Stimulated activated CD4-positive, alpha-beta T cell treated with anti-CD3 and anti-CD28 coated beads, Interleukin-1b, Interleukin-23, amount 100 ng/mL, for 1 hour (primary cell): ENCODE data around the gene PROM1.

Source experiments
- DNase-seq, 2 donors: peaks; one replicate each; pipeline ENCODE4 v3.0.0-alpha.2; 2020; ENCODE audit warnings: low read depth in 2 of 2

The PROM1 gene

DNA sequence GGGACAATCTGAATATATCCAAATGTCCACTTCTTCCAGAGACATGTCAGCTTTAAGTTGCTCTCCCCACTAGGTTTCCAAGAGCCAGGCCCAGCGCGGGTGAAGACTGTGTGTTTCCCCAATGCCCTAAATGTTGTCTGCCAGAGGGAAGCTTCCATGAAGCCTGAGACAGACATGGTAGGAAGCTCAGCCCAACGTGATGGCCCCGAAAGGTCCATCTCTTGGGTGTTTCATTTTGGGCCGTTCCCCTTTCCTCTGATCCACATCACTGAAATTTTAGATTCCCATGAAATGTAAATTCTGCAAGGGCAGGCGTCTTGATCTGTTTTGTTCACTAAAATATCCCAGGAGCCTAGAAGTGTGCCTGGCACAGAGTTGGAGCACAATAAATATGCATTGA lies 25.4 kb upstream of the PROM1 start:
- no peak for DNase-seq

DNA sequence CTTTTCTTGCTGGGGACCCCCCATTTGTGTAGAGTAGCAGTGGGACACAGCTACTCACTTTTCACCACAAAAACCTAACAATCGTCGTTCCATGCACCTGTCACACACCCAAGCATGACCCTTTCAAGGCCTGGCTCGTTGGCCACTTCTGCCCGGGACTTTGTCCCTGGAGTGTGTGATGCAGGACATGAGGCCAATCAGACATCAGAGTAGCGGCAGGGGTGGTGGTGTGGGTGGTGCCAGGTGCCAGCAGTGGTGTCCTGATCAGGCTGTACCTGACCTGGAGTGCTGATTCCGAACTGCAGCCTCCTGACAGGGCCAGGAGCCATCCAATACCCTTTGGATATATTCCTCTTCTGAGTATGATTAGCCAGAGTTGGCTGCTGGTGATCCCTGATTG lies 23.1 kb upstream of the PROM1 start:
- no peak for DNase-seq

DNA sequence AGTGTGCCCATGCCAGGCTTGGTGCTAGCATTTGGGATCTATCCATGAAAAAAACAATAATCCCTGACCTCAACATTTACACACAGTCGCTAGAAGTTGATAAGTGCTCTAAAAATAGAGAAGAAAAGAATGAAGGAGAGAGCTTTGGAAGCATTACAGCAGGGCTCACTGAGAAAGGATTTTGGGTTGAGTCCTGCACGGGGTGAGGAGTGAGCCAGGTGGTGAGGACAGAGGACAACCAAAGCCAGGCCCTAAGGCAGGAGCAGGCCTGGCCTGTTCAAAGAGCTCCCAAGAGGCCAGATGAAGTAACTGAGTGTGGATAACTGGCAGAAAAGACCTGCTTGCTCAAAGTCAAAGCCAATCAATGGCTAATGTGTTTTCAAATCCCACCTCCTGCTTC lies 20.7 kb upstream of the PROM1 start:
- no peak for DNase-seq

DNA sequence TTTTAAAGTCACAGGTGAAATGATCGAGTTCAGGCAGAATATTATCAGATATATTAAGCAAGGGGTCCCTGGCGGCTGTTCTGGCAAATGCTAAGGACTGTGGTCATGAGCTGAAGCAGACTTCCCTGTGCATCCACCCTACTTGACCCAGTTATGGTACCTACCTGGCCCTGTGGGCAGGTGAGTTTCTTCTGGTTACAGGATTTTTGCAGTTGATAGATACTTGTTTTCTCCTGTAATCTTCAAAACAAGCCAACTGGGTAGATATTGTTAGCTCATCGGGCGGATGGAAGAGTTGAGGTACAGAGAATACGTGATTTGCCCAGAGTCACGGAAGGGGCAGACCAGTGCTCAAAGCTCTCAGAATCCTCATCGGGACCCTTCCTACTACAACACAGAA lies 18.5 kb upstream of the PROM1 start:
- DNase-seq = no peak

DNA sequence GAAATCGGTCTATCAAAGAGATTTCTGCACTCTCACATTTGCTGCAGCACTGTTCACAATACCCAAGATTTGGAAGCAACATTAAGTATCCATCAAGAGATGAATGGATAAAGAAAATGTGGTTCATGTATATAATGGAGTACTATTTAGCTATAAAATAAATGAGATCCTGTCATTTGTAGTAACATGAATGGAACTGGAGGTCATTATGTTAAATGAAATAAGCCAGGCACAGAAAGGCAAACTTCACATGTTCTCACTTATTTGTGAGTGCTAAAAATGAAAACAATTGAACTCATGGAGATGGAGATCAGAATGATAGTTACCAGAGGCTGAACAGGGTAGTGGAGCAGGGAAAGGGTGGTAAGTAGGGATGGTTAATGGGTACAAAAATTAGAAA lies 17.0 kb upstream of the PROM1 start:
- no peak for DNase-seq

DNA sequence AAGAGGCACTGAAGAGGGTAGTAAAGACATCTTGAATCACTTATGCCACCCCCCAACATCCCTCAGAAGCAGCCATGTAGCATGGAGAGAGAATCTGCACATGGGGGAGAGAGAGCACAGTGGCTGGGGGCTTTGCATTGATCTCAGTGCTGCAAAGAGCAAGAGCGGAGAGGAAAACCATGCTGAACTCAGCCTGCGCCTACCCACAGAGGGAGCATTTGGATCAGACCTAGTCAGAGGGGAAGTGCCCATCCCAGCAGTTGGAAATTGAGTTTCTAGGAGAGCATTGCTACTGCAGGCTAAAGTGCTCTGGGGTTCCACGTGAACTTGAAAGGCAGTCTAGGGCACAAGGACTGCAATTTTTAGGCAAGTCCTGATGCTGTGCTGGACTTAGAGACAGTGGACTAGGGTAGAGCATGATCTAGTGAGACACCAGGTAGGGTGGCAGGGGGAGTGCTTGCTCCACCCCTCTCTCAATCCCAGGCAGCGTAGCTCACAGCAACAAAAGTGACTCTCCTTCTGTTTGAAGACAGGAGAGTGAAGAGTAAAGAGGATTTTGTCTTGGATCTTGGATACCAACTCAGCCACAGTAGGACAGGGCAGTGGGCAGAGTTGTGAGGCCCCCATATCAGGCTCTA lies 9.0 kb upstream of the PROM1 start:
- DNase-seq = no peak

DNA sequence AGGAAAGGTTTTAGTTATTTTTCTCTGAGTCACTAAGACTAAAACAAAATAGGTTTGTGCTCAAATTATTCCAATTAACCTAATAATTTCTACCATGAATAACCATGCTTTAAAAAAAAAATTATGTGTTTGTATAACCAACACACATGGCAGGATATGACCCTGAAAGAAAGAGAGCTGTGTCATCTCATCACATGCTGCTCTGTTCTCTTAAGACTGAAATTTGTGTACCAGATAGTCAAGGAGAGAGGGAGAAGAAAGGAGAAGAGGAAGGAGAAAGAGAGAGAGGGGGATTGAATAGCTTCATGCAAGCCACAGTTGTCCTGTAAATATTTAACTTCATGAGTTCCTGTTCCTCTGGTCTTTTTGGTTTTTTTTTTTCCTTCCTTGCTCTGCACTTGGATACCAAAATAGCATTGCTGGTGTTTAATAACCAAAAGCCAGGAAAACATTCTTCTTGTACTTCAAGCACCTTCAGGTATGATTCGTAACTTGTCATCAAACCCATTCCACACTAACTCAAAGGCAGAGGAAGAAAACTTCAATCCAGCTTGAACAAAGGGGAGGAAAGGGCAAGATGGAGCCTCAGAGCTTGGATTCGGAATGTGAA lies 6.4 kb upstream of the PROM1 start:
- DNase-seq = no peak

DNA sequence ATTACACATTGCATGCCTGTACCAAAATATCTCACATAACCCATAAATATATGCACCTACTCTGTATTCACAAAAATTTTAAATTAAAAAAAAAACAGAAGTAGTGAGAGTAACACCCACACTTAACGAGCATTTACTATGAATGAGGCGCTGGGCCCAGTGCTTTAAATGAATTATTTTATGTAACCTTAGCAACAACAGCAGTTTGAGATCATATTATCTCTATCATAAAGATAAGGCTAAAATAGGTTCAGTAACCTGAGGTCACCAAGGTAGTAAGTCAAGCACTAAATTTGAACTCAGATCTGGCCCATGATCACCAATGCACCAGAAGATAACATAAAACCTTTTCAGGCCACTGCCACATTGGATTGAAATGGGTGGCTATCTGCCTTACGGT lies 5.3 kb upstream of the PROM1 start:
- DNase-seq = no peak

DNA sequence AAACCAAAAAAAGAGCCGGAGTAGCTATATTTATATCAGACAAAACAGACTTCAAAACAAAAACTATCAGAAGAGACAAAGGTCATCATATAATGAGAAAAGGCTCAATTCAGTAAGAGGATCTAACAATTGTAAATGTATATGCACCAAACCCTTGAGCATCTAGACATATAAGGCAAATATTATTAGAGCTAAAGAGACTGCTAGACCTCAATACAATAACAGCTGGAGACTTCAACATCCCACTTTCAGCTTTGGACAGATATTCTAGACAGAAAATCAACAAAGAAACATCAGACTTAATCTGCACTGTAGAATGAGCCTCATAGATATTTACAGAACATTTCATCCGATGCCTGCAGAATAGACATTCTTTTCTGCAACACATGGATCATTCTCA lies 4.8 kb upstream of the PROM1 start:
- DNase-seq = no peak

DNA sequence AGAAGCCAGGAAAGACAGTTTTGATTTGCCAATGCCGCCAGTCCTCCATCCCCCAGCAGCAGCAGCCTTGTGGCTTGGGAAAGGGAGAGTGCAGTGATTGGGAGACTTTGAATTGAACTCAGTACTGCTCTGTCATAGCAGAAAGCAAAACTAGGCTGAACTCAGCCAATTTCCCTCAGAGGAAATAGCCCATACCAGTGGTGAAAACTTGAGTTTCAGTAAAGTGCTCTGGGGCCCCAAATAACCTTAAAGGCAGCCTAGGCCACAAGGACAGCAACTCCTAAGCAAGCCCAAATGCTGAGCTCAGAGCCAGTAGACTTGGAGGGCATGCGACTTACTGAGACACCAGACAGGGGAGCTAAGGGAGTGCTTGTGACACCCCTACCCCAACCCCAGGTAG lies 2.0 kb upstream of the PROM1 start:
- DNase-seq = no peak

DNA sequence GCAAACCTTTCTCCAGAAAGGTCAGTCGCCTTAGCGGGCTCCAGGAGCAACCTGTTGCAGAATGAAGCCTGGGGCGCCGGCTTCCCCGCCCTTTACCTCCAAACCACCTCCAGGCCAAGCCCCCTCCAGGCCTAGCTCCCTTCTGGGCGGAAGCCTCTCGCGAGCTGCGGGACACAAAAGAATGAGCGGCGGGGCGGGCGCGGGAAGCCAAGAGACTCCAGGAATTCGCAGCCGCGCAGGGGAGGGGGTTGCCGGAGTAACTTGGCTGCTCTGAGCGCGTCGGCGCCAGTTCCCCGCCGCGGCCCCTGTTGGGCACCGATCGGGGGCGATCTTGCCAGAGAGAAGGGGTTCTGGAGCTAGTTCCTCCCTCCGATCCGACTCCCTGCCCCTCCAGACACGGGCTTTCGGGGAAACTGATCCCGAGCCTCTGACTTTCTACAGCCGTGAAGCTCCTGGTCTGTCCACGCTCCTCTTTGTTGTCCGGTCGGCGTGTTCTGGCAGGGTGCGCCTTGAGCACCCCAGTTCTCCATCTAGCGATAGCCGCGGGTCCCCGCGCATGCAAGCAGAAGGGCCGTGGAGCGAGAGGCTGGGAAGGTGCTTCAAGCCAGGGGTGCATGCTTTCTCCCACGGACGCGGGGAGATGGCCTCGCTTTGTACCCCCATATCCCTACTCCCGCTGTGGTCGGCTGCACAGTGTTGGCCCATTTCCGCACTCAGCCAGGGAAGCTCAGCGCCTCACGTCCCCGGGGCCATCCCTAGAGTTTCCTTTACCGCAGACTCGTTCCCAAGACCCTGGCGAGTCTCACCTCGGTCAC lies 1.2 kb downstream of the PROM1 start:
- no peak for DNase-seq

DNA sequence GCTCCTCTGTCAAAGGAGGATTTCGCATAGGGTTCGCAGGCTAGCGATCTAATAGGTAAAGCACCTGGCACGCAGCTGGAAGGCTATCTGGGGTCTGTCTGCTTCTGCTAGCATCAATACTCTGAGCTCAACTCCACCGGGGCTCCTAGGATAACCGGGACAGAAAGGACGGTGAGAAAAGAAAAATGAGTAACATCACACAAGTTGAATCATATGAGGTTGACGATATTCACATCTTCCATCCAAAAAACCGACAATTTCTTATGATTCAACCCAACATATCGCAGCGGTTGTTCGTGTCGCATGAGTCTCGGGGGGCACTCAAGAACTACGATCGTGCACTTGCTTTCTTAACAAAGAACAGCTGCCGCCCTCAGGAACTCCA lies 1.8 kb downstream of the PROM1 start:
- no peak for DNase-seq

DNA sequence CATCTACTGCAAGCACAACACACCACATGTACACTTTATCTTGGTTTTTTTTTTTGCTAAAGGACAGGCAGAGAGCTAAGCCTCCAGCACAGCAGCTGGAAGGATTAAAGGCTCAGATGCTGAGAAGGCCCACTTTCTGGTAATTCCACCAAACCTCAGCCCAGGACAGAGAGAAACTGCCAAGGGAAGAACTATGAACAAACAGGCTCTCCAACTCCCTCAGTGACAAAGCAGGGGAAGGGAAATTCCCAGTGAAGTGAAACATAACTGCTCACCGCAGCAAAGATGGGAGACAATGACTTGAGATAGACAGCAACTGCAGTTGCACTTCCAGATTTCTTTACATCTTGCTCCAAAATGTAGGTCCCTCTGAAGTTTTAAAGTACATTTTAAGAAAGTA lies 4.8 kb downstream of the PROM1 start:
- no peak for DNase-seq

DNA sequence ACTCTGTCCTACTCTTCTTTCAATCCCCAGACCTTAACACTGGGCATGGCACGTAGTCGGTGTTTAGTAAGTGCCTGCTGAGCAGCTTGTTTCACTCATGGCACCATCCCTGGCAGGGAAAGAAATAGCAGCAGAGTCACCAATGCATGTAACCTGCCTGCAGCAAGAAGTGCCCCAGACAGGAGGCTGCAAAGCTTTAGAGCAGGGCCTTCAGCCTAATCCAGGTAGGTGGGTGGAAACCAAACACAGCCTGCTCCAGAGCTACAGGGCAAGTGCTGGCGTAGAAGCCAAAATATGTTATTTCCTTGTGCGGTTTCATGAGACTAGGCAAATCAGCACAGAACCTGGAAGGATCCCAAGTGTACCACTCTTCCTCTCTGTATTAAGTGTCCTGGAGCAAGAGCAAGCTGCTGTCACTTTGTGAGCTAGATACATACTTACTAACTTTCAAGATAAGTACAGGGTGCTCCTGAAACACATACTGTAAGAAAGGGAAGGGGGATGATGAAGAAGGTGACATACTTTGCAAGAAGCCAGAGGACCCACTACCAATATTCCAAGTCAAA lies 5.5 kb downstream of the PROM1 start:
- no peak for DNase-seq

DNA sequence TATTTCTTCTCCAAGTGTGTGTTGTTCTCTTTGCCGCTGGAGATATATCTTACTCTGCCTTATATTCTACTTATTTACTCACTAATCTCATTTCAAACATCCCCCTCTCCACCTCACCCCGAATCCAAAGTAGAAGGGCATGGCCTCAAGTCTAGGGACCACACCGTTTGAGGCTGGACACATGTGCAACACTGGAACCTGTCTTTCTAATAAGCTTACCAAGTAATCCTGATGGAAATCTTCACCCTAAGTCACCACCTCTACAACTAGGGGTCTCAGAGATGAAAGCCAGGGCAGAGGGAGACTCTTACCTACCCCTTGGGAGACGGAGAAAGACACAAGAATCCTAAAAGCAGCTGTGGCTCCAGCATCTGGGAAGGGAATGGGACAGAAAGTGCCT lies 6.0 kb downstream of the PROM1 start:
- DNase-seq = no peak

DNA sequence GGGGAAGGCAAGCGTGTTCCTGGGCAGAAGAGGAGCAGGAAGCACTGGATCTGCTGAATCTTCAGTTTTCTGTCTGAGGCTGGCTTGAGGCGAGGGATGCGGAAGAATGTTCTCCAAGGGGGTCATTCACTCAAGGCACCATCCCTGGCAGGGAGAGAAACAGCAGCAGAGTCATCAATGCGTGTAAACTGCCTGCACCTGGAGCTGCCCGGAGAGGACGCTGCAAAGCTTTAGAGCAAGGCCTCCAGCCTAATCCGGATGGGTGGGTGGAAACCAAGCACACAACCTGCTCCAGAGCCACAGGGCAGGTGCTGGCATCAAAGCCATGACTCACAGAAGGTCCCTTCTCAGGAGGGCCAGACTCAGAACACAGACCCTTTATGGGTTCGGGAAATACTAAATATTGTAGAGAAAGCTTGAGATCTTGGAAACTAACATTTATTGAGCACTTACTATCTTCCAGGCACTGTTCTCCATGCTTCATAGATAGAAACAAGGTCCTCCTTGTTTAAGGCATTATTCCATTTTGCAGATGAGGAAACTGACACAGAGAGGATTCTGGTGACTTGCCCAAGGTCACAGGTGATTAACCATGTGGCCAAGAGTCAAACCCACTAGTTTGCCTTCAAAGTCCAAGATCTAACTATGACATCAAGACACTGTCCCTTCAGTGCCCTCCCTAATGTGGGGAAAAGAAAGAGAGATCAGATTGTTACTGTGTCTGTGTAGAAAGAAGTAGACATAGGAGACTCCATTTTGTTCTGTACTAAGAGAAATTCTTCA lies 7.7 kb downstream of the PROM1 start:
- DNase-seq = no peak

DNA sequence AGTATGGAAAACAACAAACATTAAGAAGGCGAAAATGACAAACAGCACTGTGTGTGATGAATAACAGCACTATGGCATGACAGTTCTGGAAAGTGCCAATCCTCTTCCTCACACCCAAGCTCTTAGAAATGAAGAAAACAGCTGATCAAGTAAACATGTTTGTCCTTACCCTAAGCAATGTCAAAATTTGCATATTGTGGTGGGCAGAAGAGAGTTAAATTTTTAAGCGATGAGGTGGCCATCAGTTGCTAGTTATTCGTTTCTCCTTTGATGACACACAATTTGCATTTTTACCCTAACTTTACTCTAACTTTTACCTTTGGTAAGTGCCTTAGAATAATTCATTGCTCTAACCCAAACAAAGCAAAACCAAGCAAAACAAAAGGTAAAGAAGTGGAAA lies 8.8 kb downstream of the PROM1 start:
- DNase-seq = no peak

DNA sequence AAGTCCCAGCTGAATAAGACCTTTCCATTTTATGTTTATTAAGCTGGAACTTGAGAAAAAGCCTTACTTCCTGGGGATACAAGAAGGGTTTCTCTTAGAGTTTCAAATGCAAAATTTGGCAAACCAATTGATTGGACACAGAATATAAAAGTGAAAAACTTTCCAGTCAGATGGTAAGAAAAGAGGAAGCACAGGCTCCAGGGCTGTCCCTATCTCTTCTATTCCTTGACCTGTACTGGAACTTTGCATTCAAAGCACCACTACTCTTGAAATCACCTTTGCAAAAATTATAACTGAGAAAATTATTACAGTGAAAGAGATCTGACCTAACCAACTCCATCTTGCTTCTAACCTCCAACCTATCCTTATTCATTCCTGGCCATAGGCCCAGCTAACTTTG lies 11.7 kb downstream of the PROM1 start:
- DNase-seq = no peak

DNA sequence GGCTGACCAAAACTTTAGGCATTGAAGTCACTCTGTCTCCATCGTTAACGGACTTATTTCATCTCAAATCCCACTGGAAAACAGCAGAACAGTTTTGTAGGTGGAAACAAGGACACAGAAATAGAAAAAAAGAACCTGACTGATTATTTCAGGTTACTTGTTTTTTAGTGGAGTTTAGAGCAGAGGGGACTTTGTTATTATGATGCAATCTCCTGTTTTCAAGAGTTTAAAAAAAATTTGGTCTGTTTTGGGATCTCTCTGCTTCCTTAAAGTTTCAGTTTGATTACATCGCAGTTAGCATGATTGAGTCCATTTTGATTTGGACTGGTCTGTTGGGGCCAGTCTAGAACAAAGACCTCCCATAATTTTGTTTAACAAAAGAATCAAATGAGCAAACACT lies 13.6 kb downstream of the PROM1 start:
- DNase-seq = no peak

DNA sequence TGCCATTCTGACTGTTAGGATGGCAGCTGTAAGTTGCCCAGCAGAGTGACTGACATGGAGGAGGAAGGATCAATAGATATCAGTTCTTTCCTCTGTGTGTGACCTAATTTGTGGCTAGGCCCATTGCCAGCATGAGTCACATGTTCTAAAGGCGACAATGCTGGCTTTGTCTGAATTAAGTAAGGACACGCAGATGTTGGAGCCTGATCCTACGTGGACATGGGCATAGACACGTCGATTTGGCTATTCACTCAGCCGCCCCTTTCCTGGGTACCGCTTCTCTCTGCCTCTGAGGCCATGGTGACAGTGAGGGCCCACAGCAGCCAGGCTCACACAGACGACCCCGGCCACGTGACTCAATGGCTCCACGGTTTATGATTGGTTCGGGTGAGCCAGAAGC lies 16.3 kb downstream of the PROM1 start:
- no peak for DNase-seq

DNA sequence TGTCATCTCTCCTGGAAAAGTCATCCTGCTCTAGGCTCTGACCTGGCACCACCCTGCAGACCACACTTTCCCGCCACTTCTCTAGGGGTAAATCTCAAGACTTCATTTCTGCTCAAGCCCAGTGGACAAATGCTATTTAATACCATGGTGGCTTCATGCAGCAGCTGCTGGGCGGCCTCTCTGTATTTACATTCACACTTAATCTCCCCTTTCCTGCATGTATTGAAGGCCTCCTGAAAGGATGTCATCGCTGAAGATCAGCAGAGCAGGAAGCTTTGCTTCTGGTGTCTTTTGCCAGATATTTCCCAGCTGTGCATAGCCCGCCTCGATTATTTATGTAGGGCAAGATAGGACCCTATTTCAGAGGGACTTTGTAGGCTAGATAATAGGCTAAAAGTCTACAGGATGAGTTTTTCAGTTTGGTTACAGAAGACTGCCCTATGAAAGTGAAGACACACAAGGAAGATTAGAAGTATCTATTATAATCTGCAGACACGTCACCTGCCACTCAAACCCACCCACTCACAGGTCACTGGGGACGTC lies 17.2 kb downstream of the PROM1 start:
- DNase-seq = no peak

DNA sequence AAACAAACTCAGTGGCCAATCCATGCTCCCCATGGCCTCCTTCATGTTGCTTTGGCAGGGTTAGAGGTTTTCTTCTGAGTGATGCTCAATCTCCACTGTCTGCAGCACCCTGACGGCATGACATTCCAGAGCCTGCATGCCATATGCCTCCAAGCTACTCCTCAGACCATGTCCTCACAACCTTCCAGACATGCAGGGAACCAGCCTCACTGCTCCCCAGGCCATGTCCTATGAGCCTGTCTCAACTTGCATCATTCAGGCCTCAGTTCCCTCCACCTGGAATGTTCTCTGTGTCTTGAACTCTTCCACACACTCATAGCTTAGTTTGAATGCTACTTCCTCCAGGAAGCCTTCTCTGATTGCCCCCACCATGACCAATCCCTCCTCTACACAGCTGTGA lies 18.8 kb downstream of the PROM1 start:
- no peak for DNase-seq
